GM19372 (cell line): ENCODE data around the gene FKBP2.

Experiments used
- ATAC-seq: cut with Tn5 transposase; IDR thresholded peaks from one replicate; pipeline ENCODE4 v1.9.1; 2021; ENCODE audit warnings: mild to moderate bottlenecking, low read depth, moderate library complexity; ENCODE audit not compliant: unreplicated experiment

The FKBP2 gene

DNA sequence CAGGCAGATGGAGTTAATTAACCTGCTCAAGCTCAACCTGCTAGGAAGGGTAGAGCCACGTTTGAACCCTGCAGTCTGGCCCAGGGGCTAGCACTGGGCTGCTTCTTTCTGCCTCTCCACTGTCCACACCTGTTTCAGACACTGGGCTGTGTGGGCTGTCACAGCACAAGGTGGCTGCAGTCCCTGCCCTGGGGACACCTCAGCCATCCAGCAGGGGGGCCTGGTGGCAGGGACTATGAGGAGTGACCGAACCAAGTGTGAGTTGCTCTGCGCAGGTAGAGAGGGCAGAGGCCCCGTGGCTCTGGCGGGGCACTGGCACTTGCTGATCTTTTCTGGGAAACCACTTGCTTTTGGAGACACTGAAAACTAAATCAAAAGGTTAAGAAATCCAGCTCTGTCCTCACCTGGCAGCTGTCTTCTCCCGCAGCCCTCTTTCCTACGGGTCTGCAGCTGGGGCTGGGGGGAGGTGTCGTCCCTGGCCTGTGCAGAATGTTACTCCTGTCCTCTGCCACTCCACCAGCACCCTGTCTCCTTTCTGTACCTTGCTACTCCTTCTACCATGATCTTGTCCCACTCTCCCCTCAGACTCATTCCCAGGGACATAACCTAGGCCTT, 37.8 kb downstream of the FKBP2 start:
- ATAC-seq, result no peak

DNA sequence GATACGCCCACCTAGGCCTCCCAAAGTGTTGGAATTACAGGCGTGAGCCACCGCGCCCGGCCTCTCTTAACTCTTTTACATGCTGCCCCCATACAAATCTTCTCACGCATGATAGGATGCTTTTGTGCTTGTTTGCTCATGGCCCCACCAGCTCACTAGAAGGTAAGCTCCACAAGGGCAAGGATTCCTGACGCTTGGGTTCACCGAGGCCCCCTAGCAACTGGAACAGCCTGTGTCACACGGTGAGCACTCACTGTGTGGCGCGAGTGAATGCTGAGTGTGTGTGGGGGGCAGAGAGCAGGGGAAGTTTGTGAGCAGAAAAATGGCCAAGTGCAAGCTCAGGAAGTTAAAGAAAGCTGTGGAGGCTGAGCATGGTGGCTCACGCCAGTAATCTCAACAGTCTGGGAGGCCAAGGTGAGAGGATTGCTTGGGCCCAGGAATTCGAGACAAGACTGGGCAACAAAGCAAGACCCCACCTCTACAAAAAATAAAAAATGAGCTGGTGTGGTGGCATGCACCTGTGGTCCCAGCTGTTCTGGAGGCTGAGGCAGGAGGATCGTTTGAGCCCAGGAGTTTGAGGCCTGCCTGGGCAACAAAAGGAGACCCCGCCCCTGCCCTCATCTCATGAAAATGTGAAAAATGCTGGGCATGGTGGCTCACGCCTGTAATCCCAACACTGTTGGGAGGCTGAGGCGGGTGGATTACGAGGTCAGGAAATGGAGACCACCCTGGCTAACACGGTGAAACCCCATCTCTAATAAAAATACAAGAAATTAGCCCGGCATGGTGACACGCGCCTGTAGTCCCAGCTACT, 41.3 kb downstream of the FKBP2 start:
- no peak for ATAC-seq

DNA sequence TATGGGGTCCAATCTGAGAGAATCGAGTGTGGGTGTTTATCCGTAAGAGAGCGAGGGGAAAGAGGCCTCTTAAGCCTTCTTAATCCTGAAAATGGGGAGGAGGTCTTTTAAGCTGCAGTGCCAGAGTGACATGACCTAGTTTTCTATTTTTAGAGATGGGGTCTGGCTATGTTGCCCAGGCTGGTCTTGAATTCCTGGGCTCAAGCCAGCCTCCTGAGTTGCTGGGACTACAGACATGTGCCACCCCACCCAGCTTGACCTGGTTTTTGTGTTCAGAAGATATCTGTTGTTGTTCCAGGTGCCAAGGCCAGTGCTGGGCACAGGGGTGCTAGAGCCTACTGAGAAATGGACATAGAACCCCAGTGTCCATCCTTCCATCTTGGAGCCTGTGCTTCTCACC, 42.2 kb downstream of the FKBP2 start:
- ATAC-seq, result no peak

DNA sequence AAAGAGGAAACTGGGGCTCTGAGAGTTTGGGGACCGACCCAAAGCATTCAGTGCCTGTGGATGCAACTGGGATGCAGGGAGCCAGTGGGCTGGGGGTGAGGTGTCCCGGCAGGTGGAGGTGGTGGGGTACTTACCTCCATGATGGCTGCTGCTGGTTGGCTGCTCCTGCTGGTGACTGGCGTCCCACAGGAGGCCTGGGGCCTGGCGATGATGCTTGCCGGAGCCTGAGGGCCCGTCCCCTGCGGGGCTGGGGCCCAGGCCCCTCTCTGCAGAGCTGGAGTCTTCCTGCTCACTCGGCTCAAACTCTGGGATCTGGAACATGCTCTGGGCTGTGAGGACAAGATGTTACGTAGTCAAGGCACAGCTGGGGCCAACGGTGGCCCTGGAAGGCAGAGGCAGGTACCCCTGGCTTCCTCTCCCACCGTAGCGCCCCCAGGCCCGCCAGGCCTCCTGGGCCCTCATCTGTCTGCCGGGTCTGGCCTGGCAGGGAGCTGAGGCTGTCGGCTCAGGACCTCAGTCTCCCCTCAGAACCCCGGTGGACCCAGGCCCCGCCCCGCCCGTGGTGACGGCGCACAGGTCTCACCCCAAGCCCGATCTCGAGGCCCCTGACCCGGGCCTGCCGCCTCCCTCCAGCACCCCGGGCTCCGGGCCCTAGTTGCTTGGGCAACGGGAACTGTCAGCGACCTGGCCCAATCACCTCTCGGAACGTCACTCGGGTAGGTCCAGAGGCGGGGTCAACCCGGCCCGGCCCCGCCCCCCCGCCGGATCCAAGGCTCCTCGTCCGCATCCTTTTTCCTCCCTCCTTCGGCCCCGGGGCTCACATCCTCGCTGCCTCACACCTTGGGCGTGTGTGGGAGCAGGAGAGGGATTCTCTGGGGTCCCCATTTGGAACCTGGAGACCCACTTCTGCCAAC, 43.4 kb downstream of the FKBP2 start, which contains the start of gene BAD:
BAD (minus strand) TSS at position 618 of the 914 bp plus-strand sequence; CDS start at position 321, 297 bp downstream.
- ATAC-seq, result peak; percentile 66

DNA sequence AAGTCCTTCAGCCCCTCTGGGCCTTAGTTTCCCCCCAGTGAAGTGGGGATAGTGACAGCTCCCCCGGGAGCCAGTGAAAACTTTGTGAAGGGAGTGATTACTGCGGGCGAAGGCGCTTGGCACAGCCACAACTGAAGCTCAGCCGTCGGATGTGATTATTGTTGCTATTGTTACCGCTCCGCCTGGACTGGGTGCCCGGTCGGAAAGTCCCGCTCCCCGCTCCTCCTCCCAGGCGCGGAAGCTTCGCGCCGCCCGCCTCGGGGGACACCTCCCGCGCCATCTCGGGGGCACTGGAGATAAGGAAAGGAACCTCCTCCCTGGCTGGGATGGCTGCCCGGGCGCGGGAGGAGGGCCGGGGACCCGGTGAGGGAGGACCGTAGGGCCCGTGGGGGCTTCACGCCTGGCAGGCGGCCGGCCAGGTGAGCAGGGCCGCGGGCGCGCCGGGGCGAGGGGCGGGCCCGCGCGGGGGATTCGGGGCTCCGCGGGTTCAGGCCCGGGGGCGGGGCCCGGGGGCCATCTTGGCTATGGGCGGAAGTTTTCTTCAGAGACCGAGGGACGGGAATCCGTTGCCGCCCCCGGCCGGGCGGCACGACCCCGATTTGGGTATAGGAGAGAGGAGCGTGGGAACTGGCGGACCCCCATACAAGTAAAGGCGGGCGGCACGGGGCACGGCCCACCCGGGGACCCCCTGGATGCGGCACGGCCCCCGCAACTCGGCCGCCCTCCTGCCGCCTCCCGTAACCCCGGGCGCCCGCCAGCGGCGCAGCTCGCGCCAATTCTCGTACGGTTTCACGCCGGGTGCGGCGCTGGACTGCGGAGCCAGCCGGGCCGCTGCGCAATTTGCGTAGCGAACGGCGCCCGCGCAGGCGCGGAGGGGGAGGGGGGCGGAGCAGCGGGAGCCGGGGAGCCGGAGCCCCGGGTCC, 44.3 kb downstream of the FKBP2 start, which contains the start of gene GPR137:
GPR137 (plus strand) TSS at position 887 of the 923 bp plus-strand sequence. CDS start 677 bp downstream, outside the sequence.
- ATAC-seq, result peak; percentile 60

DNA sequence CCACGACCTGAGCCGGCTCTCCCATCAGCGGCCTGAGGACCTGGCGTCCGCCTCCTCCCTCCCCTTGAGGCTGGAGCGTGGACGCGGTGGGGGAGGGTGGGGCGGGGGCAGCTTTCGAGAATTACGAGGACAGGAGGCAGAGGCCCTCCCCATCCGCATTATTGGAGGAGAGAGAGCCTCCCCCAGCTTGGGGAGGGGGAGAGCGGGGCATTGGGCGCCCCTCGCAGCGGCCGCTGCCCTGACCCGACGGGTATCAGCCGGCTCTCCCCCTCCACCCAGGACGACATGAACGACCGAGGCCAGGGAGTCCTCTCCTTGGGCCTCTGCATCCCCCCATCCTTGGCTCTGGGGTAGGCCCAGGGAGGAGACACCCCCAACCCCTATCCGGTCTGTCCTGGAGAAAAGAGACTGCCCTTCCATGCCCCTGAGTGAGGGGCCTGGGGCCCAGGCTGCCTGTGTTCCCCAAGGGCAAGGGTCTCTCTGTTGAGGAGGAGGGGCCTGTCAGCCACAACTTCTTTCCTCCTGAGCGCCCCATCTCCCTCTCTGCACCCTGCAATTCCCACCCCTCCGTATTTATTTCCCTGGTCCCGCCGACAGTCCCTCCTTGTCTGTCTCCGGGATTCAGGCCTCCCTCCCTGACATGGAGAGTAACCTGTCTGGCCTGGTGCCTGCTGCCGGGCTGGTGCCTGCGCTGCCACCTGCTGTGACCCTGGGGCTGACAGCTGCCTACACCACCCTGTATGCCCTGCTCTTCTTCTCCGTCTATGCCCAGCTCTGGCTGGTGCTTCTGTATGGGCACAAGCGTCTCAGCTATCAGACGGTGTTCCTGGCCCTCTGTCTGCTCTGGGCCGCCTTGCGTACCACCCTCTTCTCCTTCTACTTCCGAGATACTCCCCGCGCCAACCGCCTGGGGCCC, 45.2 kb downstream of the FKBP2 start:
- ATAC-seq, result no peak

DNA sequence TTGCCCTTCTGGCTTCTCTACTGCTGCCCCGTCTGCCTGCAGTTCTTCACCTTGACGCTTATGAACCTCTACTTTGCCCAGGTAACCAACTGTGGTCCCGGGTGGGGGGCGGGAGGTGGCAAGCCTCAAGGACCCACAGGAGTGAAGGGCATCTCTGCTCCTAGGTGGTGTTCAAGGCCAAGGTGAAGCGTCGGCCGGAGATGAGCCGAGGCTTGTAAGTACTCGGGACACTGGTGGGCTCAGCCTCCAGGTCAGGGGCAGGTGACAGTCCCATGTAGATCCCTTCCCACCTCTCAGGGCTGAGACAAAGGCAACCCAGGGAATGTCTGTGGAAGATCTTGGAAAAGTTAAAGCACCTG, 45.9 kb downstream of the FKBP2 start:
- no peak for ATAC-seq

DNA sequence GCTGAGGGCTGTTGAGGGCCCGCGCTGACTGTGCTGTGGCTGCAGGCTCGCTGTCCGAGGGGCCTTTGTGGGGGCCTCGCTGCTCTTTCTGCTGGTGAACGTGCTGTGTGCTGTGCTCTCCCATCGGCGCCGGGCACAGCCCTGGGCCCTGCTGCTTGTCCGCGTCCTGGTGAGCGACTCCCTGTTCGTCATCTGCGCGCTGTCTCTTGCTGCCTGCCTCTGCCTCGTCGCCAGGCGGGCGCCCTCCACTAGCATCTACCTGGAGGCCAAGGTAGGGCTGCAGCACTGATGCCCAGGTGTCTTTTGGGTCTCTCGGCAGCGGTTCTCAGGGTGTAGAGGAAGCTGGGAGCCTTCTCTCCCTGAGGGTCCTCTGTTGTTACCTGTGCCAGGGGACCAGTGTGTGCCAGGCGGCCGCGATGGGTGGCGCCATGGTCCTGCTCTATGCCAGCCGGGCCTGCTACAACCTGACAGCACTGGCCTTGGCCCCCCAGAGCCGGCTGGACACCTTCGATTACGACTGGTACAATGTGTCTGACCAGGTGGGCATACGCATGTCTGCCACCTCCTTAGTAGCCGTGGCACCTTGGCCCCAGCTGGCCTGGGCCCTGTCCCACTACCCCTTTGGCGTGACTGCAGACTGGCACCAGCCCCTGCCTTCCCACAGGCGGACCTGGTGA, 46.9 kb downstream of the FKBP2 start:
- ATAC-seq, result no peak

DNA sequence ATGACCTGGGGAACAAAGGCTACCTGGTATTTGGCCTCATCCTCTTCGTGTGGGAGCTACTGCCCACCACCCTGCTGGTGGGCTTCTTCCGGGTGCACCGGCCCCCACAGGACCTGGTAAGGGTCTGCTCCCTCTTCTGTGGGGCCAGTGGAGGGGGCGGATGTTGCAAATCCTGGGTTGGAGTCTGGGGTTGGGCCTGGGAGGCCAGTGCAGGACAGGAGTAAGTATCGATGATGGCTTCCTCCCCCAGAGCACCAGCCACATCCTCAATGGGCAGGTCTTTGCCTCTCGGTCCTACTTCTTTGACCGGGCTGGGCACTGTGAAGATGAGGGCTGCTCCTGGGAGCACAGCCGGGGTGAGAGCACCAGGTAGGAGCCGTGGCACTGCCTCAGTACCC, 47.5 kb downstream of the FKBP2 start:
- ATAC-seq, result no peak

DNA sequence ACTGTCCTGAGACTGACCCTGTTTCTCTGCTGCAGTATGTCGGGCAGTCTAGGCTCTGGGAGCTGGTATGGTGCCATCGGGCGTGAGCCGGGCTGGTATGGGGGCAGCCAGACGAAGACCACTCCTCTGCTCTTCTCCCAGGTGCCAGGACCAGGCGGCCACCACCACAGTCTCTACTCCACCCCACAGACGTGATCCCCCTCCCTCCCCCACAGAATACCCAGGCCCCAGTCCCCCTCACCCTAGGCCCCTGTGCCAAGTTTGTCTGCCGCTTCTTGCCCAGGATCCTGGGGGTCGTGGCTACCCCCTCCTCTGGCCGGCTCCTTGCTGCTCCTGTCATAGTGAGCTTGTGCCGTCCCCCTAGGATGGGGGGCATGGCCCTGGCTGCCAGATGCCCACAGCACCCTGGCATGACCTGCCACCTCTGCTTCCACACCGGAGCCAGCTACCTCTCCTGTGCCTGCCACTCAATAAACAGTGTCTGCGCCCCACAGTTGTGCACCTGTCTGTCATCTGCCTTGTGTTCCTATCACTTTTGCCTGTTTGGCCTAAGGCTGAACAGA, 48.2 kb downstream of the FKBP2 start:
- ATAC-seq, result no peak

DNA sequence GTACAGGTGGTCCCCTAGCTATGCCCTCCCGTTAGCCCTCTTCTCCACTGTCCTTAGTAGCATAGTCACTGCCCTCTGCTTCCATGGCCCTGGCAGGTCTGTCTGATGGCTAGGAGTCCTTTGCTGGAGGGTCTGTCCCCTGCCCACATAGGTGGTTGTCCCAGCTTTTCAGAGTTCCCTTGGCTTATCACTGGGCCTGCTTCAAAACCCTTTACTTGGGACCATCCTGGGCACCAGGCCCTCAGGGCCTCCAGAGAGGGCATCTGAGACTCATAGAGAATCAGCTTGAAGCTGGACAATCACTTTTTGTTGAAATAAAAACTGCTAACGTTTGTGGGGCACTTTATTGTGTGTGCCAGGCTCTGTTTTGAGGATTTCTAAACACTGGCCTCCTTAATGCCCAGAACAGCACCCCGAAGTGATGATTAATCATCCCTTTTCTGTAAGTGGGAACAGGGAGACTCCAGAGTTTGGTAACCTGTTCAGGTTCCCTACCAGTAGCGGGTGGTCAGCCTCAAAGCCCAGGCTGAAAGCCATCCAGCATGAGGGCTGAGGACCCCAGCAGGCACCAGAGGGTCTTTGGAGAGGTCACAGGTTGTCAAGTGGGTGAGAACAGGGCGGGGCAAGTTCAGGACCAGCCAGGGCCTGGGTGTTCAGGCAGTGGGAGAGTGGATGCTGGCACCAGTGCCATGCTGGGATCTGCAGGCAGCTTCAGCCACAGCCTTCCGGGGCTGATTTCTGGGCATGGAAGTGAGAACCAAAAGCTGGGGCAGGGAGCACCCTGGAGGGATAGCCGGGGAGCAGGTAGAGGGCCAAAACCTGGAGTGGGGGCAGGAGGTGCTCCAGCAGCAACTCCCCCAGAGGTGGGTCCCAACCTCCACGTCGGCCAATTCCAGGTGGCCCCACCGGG, 49.7 kb downstream of the FKBP2 start:
- ATAC-seq, result no peak

DNA sequence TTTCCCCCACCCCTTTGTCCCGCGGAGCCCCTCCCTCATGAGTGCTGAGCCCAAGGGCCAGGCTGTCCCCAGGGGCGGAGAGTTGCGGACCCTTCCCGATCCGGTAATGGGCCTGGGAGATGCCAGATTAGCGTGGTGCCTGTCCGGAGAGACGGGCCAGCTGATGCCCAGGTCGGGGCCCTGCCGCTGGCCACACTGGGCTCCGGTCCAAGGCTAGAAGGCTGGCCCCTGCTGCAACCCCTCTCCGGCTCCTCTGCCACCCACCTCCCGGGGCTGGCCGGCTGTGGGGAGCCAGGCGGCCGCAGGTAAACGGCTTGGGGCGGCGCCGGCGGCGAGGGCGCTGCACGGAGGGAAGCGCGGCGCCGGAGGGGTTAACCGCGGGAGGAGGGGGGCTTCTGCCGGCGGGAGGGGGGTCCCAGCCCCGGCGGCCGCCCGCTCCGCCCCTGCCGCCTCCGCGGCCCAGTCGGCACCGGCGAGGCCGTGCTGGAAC, 50.4 kb downstream of the FKBP2 start, which contains the start of gene KCNK4:
KCNK4 (plus strand) TSS at position 41 of the 490 bp plus-strand sequence. CDS start 1,717 bp downstream, outside the sequence.
- no peak for ATAC-seq

DNA sequence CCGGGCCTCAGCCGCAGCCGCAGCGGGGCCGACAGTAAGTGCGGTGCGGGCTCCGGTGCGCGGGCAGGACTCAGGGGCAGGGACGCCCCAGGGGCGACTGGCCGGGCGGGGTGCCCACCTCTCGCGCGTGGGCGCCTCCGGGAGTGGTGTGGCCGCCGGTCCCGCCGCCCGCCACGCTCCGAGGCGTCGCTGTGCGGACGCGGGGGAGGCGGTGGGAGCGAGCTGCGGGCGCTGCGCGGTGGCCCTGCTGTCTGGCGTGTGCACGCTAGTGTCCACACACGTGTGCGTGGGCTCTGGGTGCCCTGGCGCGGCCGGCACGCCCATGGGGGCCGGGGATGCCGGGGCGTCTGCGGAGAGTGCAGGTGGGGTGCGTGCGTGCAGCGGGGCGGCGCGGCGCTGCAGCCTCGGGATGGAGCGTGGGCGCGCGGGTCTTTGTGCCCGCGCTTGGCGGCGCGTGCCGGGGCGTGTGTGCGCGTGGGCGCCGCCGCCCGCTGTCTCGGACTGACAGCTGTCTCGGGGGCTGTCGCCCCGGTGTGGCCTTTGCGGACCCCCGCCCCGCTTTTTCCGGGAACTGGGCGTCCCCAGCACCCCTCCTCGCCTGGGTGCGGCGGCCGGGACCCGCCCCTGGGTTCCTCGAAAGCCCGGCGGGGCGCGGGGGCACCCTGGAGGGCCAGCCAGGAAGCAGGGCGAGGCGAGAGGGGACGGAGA, 51.0 kb downstream of the FKBP2 start:
- no peak for ATAC-seq

DNA sequence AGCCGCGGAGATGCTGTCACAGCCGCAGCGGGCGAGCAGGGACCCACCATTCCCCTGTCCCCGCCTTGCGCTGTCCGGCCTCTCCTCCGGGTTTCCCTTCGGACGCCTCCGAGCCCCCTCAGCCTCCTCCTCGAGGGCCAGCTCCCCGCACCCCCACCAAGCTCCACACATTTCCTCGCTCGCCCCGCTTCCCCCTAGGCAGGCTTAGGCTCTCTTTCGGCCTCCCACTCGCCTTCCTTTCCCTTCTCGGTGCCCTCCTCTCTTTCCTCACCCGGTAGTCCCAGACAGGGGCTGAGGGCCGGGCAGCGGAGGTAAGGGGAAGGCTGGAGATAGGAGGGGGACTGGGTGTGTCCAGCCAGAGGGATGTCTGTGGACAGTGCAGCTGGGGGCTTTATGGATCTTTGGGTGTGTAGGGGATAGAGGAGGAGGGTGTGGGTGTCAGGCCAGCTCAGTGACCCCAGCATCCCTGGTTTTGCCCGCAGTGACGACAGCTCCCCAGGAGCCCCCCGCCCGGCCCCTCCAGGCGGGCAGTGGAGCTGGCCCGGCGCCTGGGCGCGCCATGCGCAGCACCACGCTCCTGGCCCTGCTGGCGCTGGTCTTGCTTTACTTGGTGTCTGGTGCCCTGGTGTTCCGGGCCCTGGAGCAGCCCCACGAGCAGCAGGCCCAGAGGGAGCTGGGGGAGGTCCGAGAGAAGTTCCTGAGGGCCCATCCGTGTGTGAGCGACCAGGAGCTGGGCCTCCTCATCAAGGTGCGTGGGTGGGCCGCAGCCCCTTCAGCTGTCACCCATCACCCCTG, 51.8 kb downstream of the FKBP2 start:
- no peak for ATAC-seq
